Neuronal stem cell (in vitro differentiated cells): Measurements from ENCODE around the gene HYAL3.

Source experiments
- DNase-seq: peaks from one replicate; pipeline ENCODE4 v3.0.0-alpha.2; 2013; ENCODE audit warnings: low spot score
- H2AFZ ChIP-seq: one replicate; pipeline ENCODE4 v1.6.1; 2013; ENCODE audit warnings: mild to moderate bottlenecking, low read length, inconsistent platforms
- H2AK5ac ChIP-seq: 2 replicates; pipeline ENCODE4 v1.6.1; 2013; ENCODE audit warnings: low read depth, mild to moderate bottlenecking, inconsistent platforms, low read length, moderate library complexity, mixed read lengths
- H2BK120ac ChIP-seq: 2 replicates; pipeline ENCODE4 v1.6.1; 2013; ENCODE audit warnings: low read depth, mild to moderate bottlenecking, inconsistent platforms, low read length, moderate library complexity, mixed read lengths
- H2BK12ac ChIP-seq: one replicate; pipeline ENCODE4 v1.6.1; 2013; ENCODE audit warnings: low read length, inconsistent platforms
- H2BK15ac ChIP-seq: 2 replicates; pipeline ENCODE4 v1.6.1; 2013; ENCODE audit warnings: mild to moderate bottlenecking, low read length, inconsistent platforms, mixed read lengths
- H2BK5ac ChIP-seq: one replicate; pipeline ENCODE4 v1.6.1; 2013; ENCODE audit warnings: inconsistent platforms, mild to moderate bottlenecking, low read length, moderate library complexity
- H3K14ac ChIP-seq: one replicate; pipeline ENCODE4 v1.6.1; 2013; ENCODE audit warnings: low read length, inconsistent platforms
- H3K18ac ChIP-seq: 2 replicates; pipeline ENCODE4 v1.6.1; 2013; ENCODE audit warnings: low read length, inconsistent platforms
- H3K23ac ChIP-seq: 2 replicates; pipeline ENCODE4 v1.6.1; 2013; ENCODE audit warnings: low read depth, mild to moderate bottlenecking, mixed read lengths, low read length, inconsistent platforms; ENCODE audit not compliant: poor library complexity
- H3K27ac ChIP-seq: replicated peaks from 3 replicates; pipeline ENCODE4 v1.5.1; 2013; ENCODE audit warnings: low read length, inconsistent platforms
- H3K27me3 ChIP-seq, 3 experiments: 2 replicates each; pipeline ENCODE4 v1.6.1; 2013; ENCODE audit warnings: low read length in 3 of 3, mild to moderate bottlenecking in 2 of 3, inconsistent platforms in 1 of 3, low read depth in 1 of 3, mixed read lengths in 1 of 3, moderate library complexity in 1 of 3; ENCODE audit not compliant: control insufficient read depth in 3 of 3, insufficient read depth in 3 of 3
- H3K36me3 ChIP-seq, 2 donors: replicated peaks in 1 of 2; 2 replicates each; pipeline ENCODE4 v1.6.1; 2013; ENCODE audit warnings: low read length in 2 of 2; ENCODE audit not compliant: control insufficient read depth in 2 of 2, insufficient read depth in 2 of 2
- H3K4ac ChIP-seq: 2 replicates; pipeline ENCODE4 v1.6.1; 2013; ENCODE audit warnings: inconsistent platforms, mild to moderate bottlenecking, low read length, moderate library complexity
- H3K4me1 ChIP-seq, 2 donors: 1 replicate in 1 of 2; 2 replicates in 1 of 2; pipeline ENCODE4 v1.6.1; 2013; ENCODE audit warnings: low read length in 2 of 2, low read depth in 1 of 2; ENCODE audit not compliant: control insufficient read depth in 2 of 2, insufficient read depth in 1 of 2
- H3K4me2 ChIP-seq: one replicate; pipeline ENCODE4 v1.6.1; 2013; ENCODE audit warnings: mild to moderate bottlenecking, low read length, inconsistent platforms; ENCODE audit not compliant: insufficient read depth, poor library complexity, severe bottlenecking
- H3K4me3 ChIP-seq, 2 donors: 2 replicates each; pipeline ENCODE4 v1.5.1; 2013; ENCODE audit warnings: low read length in 2 of 2, mild to moderate bottlenecking in 2 of 2, inconsistent platforms in 1 of 2, moderate library complexity in 1 of 2
- H3K79me1 ChIP-seq: one replicate; pipeline ENCODE4 v1.6.1; 2013; ENCODE audit warnings: low read depth, mild to moderate bottlenecking, inconsistent platforms, low read length, moderate library complexity
- H3K9ac ChIP-seq: one replicate; pipeline ENCODE4 v1.6.1; 2013; ENCODE audit warnings: mild to moderate bottlenecking, low read depth, low read length, inconsistent platforms; ENCODE audit not compliant: poor library complexity
- H3K9me3 ChIP-seq, 2 donors: replicated peaks in 1 of 2; 2 replicates each; pipeline versions ENCODE3 to v1.6.1; 2013; ENCODE audit warnings: low read length in 2 of 2, mild to moderate bottlenecking in 2 of 2, inconsistent platforms in 1 of 2, low read depth in 1 of 2, mixed read lengths in 1 of 2, moderate library complexity in 1 of 2; ENCODE audit not compliant: control insufficient read depth in 2 of 2, insufficient read depth in 1 of 2
- H4K8ac ChIP-seq: one replicate; pipeline ENCODE4 v1.6.1; 2013; ENCODE audit warnings: low read depth, mild to moderate bottlenecking, inconsistent platforms, low read length, moderate library complexity
- H4K91ac ChIP-seq: one replicate; pipeline ENCODE4 v1.6.1; 2013; ENCODE audit warnings: low read length, low read depth, mild to moderate bottlenecking, inconsistent platforms; ENCODE audit not compliant: poor library complexity
- WGBS, 2 donors: extraction: QIAGEN DNeasy Blood & Tissue Kit; methylation state at CpG; one replicate each; pipeline ENCODE4 v1.1.7; 2013; ENCODE audit warnings: missing lambda C conversion rate in 2 of 2, mixed read lengths in 1 of 2; ENCODE audit not compliant: insufficient read length in 2 of 2, insufficient replicate concordance in 1 of 2; ENCODE audit errors: extremely low coverage in 2 of 2; 5-methylcytosine and 5-hydroxymethylcytosine counted together

HYAL3 gene

DNA sequence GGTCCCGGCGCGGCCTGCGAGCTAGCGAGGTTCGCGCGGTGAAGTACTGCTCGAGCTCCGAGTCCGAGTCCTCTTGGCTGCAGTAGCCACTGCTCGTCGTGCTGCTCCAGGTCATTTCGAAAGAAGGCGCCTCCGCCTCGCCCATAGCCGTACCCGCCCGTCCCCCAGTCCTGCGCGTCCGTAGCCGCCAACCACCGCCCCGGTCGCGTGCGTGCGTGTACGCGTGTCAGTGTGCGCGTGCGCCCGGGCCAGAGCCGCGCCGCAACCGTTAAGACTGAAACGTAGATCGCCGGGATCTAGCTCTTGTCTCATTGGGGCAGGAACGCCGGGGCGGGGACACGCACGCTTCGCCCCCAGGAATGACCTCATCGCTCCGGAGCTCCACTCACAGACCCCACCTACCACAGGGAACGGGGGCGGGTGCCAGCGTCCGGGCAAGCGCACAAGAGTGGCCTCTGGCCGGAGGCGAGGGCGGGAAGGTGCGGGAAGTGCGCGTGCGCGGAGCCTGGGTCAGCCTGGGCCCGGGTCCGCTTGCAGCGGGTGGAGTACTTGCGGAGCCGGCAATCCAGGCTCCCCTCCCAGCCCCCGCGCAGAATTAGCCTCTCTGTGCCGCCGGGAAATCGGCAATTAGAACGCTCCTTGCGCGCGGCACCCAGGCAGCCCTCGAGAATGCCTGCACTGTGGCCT lies 38.1 kb upstream of the HYAL3 start:
- Histone ChIP-seq H3K27me3 (peaks cover 16 to 39% (median 33%) of the 10 kb centered on the region in 3 experiments), H3K18ac (peak overlapping the region; percentile 99), H3K79me1 (peaks cover 10% of the 10 kb centered on the region), H2BK5ac (peak overlapping the region; percentile 93), H2BK120ac (peak overlapping the region; percentile 56), H3K9ac (peak overlapping the region; percentile 98), H3K4ac (peak overlapping the region; percentile 30), H3K9me3 (peaks cover 2 to 6% of the 10 kb centered on the region in 2 donors), H4K8ac (peak overlapping the region; percentile 76), H2BK12ac (peak overlapping the region; percentile 91), H2AFZ (peak overlapping the region; percentile 94), H3K4me2 (peak overlapping the region; percentile 92), H3K4me3 (peak overlapping the region; percentile 61 to 95), H3K14ac (no peak overlapping the region), H3K27ac (peak overlapping the region; percentile 92), H3K36me3 (peaks cover 6 to 30% of the 10 kb centered on the region in 2 donors), H4K91ac (peak overlapping the region; percentile 97), H3K4me1 (peaks cover 13 to 14% of the 10 kb centered on the region in 2 donors), H2BK15ac (peak overlapping the region; percentile 72), H2AK5ac (peak overlapping the region; percentile 89), H3K23ac (peak overlapping the region; percentile 89)
- WGBS, 2 donors = no CpG with 5 or more reads among the region's 79 CpGs
- peak; percentile 98 for DNase-seq

DNA sequence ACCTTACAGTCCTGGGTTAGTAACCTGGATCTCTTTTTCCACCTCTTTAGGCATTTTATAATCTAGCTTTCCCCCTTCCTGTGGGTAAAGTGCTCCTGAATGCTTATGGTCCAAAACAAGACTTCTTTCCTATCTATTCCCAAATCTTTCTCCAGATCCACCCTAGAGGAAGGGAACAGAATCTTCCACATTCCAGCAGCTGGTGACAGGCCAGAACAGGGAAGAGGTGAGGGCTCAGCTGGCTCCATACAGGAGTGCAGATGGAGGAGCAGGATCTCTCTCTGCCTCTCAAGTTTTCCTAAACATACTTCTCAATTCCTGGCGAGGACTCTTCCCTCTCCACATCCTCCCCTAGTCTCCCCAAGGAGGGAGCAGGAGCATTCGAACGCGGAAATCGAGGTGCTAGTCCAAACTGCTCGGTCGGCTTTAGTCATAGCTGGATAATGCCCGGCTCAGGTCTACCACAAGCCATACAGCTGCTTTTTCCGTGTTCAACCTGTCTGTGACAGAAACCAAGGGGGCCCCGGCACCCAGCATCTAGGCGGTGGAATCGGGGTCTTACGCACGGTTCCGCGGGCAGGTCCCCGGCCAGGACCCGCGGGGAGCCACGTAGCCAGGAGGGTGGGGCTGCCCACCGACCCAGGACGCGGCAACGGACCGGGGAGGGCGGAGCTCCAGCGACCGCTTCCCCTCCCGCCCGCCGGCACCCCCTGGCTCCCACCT lies 37.4 kb upstream of the HYAL3 start:
- no peak for DNase-seq
- peak overlapping the region; percentile 89 for H3K23ac ChIP-seq
- peak overlapping the region; percentile 30 for H3K4ac ChIP-seq
- H3K27ac ChIP-seq = peak overlapping the region; percentile 92
- peak overlapping the region; percentile 91 for H2BK12ac ChIP-seq
- H3K9me3 ChIP-seq = peaks cover 2 to 6% of the 10 kb centered on the region in 2 donors
- no peak overlapping the region for H4K91ac ChIP-seq
- H3K14ac ChIP-seq = no peak overlapping the region
- peak overlapping the region; percentile 94 for H2AFZ ChIP-seq
- H2AK5ac ChIP-seq = peak overlapping the region; percentile 89
- H3K27me3 ChIP-seq = peaks cover 15 to 32% (median 26%) of the 10 kb centered on the region in 3 experiments
- peaks cover 10% of the 10 kb centered on the region for H3K79me1 ChIP-seq
- H4K8ac ChIP-seq = no peak overlapping the region
- peak overlapping the region; percentile 99 for H3K18ac ChIP-seq
- H3K4me2 ChIP-seq = peak overlapping the region; percentile 92
- H3K4me1 ChIP-seq = peaks cover 13 to 14% of the 10 kb centered on the region in 2 donors
- no CpG with 5 or more reads among the region's 31 CpGs for WGBS, 2 donors
- peak overlapping the region; percentile 61 to 95 for H3K4me3 ChIP-seq
- peak overlapping the region; percentile 98 for H3K9ac ChIP-seq
- H2BK5ac ChIP-seq = peak overlapping the region; percentile 93
- peaks cover 13 to 37% of the 10 kb centered on the region in 2 donors for H3K36me3 ChIP-seq
- peak overlapping the region; percentile 72 for H2BK15ac ChIP-seq
- H2BK120ac ChIP-seq = no peak overlapping the region

DNA sequence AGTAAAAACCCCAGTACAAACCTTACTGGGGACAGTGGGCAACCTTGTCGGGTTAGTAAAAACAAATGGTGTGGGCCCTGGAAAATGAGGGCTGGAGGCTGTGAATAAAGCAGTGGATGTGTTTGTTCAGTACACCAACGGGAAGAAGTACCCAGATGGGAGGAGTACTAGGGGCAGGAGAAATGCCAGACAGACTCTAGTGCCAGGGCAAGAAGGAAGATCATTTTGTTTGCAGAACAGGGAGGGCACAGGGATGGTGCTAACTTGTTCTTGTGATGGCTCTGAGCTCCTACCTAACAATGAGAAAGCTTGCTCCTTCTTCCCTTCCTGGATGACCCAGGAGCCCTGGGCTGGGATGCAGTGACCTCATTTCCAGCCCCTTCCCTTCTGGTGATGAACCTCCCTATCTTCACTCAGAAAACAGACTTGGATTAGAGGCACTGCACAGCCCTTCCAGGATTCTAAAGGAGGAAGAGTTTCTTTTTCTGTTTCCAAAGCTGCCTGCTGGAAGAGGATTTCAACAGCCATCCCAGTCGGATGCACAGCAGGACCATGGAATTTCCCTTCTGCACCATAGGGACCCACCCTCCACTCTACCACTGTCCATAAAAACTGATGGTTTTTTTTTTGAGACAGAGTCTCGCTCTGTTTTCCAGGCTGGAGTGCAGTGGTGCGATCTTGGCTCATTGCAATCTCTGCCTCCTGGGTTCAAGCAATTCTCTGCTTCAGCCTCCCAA lies 35.3 kb upstream of the HYAL3 start:
- H3K36me3 ChIP-seq = peaks cover 33 to 58% of the 10 kb centered on the region in 2 donors
- no peak overlapping the region for H3K27ac ChIP-seq

More for the DNA sequence above, 35.3 kb upstream of the HYAL3 start:
- DNase-seq = no peak
- H3K4ac ChIP-seq = no peak overlapping the region
- H4K8ac ChIP-seq = no peak overlapping the region
- peak overlapping the region; percentile 26 for H3K9ac ChIP-seq
- no peak overlapping the region for H2BK12ac ChIP-seq
- peaks cover 0 to 11% (median 5%) of the 10 kb centered on the region in 3 experiments for H3K27me3 ChIP-seq
- no peak overlapping the region for H4K91ac ChIP-seq
- peaks cover 10 to 14% of the 10 kb centered on the region in 2 donors for H3K4me1 ChIP-seq
- H2BK5ac ChIP-seq = no peak overlapping the region
- no peak overlapping the region for H2AFZ ChIP-seq
- H3K4me2 ChIP-seq = no peak overlapping the region
- H2BK15ac ChIP-seq = no peak overlapping the region
- no peaks in the 10 kb centered on the region for H3K9me3 ChIP-seq
- H3K14ac ChIP-seq = no peak overlapping the region
- no peak overlapping the region for H3K23ac ChIP-seq
- H3K4me3 ChIP-seq = no peak overlapping the region
- H2BK120ac ChIP-seq = no peak overlapping the region
- H3K79me1 ChIP-seq = peaks cover 10% of the 10 kb centered on the region
- WGBS, 2 donors = no CpG with 5 or more reads among the region's 5 CpGs
- no peak overlapping the region for H2AK5ac ChIP-seq
- no peak overlapping the region for H3K18ac ChIP-seq
